SK-N-MC (cell line): ENCODE data around the gene GJC1.

Source experiments
- DNase-seq: peaks from one replicate; pipeline ENCODE4 v3.0.0-alpha.2; 2011; ENCODE audit warnings: low read depth, low spot score
- H3K27ac ChIP-seq: fragments of 200-600 bp; sonication (generic); 2 replicates; pipeline ENCODE4 v1.5.1; 2016; ENCODE audit warnings: mixed run types
- H3K36me3 ChIP-seq: fragments of 200-600 bp; sonication (generic); 2 replicates; pipeline ENCODE4 v1.6.1; 2017; ENCODE audit warnings: antibody characterized with exemption, low read length, mixed read lengths; ENCODE audit not compliant: insufficient read depth
- H3K4me3 ChIP-seq: fragments of 200-600 bp; sonication (generic); 2 replicates; pipeline ENCODE4 v1.5.1; 2016
- H3K9ac ChIP-seq: fragments of 200-600 bp; sonication (generic); 2 replicates; pipeline ENCODE4 v1.8.0; 2017; ENCODE audit warnings: mixed run types, mixed read lengths; ENCODE audit not compliant: insufficient read length
- H3K9me3 ChIP-seq: fragments of 200-600 bp; sonication (generic); 2 replicates; pipeline ENCODE4 v1.6.1; 2017; ENCODE audit warnings: low read depth, mild to moderate bottlenecking, antibody characterized with exemption, low read length, moderate library complexity, mixed read lengths
- EZH2 ChIP-seq: fragments of 200-600 bp; sonication (generic); IDR thresholded peaks from one replicate; pipeline ENCODE4 v1.6.1; 2017; ENCODE audit warnings: antibody characterized with exemption
- FOXP2 ChIP-seq: optimal IDR thresholded peaks from 2 replicates; pipeline ENCODE3; 2011; ENCODE audit warnings: mild to moderate bottlenecking, moderate library complexity; ENCODE audit not compliant: insufficient read depth; ENCODE audit errors: extremely low read length, control extremely low read depth
- POLR2AphosphoS5 ChIP-seq: IDR thresholded peaks from 2 replicates; pipeline ENCODE4 v1.6.1; 2012; ENCODE audit warnings: mild to moderate bottlenecking, low read depth, low read length, borderline replicate concordance

The GJC1 gene

DNA sequence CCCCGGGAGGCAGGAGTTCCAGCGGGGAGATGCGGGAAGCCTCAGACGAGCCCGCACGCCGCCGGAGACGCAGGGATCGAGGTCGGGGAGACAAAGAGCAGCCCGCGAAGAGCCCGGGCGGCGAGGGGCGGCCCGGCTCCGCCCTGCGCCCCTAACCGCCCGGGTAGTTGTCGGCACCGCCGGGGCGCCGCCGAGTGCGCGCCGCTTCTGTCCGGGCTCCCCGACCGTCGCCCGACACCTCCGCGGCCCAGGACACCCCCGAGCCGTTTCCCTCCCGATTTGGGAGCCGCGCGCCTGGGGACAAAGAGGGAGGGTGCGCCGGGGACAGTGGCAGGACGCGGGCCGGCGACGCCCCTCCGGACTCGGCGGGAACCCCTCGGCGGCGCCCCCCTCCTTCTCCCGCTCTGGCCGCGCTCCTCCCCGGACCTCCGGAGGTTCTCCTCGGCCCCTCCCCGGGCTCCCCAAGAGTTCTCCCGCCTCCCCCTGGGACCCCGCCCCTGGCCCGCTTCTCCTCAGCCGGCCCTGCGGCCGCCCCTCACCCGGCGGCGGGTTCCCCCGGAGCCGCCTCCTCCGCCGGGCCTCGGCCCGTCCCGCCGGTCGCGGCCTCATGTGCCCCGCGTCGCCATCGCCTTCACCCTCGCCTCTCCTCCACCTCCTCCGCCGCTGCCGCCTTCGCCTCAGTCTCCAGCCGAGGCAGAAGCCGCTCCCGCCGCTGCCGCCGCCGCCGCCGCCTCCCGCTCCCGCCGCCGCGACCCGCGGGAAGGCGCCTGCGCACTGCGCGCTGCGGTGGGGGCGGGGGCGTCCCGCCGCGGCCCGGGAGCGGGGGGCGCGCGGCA, at the start of gene GJC1:
Gene GJC1, minus strand, starts transcription at position 765 of the 836 bp plus-strand sequence. CDS start 24,470 bp downstream, outside the sequence.
- peak within 1 kb of the TSS; percentile 84 for H3K4me3 ChIP-seq
- no peaks in the 10 kb centered on the region for H3K9me3 ChIP-seq
- peak within 1 kb of the TSS; percentile 79 for H3K27ac ChIP-seq
- no peaks in the 10 kb centered on the region for H3K36me3 ChIP-seq
- no peak; the same call in 1 of the 2 replicates for TF ChIP-seq POLR2AphosphoS5
- no peak for TF ChIP-seq FOXP2
- DNase-seq: no peak
- peak within 1 kb of the TSS; percentile 89 for H3K9ac ChIP-seq

DNA sequence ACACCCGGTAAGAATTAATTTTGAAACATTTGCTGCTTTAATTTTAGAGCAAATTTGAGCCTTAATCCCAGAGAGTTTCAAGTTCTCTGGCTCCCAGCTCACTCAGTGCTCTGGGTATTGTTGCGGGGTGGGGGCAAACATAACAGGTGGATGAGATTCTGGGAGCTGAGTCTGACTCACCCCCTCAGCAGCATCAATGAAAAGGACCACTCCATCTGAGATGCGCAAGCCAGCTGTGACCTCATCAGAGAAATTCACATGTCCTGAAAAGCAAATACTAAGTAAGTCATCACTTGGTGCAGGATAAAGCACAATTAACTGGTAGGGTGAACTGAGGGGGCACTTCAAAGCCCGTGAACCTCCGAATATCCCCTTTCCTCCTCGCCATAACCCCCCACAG, 49.3 kb upstream of the GJC1 start:
- no peak for TF ChIP-seq POLR2AphosphoS5
- no peak for TF ChIP-seq FOXP2
- no peak for TF ChIP-seq EZH2
- Histone ChIP-seq H3K4me3 (no peak overlapping the region), H3K9ac (no peak overlapping the region), H3K27ac (no peak overlapping the region), H3K36me3 (peaks cover 89% of the 10 kb centered on the region), H3K9me3 (no peaks in the 10 kb centered on the region)
- no peak for DNase-seq

DNA sequence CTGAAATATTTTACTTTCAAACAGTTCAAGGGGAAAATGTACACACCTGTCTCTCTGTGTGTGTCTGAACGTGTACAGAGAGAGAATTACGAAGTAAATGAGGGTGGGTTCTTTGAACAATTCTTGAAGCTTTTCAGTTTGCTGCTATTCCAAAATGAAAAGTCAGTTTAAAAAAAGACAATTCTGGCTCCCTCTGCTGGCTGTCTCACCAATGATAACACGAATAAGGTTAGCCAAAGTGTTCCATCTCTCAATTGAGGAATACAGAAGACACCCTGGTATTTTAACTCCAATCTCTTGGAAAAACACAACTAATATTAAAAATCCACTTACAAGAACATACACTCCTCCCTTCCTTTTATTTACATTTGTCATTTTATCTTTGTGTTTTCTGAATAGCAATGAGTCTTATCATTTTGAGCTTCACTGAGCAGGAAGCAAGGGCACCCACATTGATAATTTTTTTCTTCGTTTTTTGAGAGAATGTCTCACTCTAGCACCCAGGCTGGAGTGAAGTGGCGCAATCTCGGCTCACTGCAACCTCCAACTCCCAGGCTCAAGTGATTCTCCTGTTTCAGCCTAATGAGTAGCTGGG, 48.6 kb upstream of the GJC1 start:
- peaks cover 88% of the 10 kb centered on the region for H3K36me3 ChIP-seq
- H3K9ac ChIP-seq: no peak overlapping the region
- no peaks in the 10 kb centered on the region for H3K9me3 ChIP-seq
- TF ChIP-seq EZH2 (no peak), FOXP2 (no peak), POLR2AphosphoS5 (no peak)
- no peak overlapping the region for H3K27ac ChIP-seq
- DNase-seq: no peak
- H3K4me3 ChIP-seq: no peak overlapping the region

DNA sequence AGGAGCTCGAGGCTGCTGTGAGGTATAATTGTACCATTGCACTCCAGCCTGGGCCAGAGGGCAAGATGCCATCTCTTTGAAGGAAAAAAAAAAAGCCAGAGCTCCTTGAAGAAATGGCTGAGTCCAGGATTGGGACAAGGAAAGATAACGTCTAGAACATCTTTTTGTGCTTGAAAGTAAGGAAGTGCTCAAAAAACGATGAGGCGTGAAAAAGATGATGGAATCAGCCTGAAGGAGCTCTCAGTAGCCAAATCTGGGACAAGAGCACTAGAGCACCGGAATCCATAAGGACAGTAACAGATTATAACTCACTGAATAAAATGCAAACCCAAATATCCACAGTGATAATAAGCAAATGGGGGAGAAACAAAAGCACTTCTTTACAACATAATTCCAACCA, 47.0 kb upstream of the GJC1 start:
- Histone ChIP-seq H3K27ac (no peak overlapping the region), H3K36me3 (peaks cover 86% of the 10 kb centered on the region), H3K9me3 (no peaks in the 10 kb centered on the region), H3K4me3 (no peak overlapping the region), H3K9ac (no peak overlapping the region)
- TF ChIP-seq EZH2: no peak
- TF ChIP-seq POLR2AphosphoS5: no peak
- TF ChIP-seq FOXP2: no peak
- no peak for DNase-seq

DNA sequence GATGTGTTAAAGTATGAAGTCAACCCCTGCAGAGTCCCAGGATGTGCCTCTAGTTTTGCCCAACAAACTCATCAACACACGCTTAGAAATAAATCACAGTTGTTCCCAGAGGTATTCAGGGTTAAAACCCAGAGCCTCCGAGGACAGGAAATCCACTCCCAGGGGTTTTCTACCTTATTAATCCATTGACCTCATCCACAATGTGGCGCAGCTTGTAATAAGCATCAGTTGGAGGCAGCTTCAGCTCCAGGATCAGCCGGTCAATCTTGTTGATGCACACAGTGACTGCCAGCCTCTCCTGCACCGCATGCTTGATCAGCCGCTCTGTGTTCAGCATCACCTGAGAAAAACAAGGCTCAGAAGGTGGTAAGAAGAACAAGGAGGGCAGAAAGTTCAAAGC, 45.7 kb upstream of the GJC1 start:
- Histone ChIP-seq H3K36me3 (peaks cover 81% of the 10 kb centered on the region), H3K4me3 (no peak overlapping the region), H3K27ac (no peak overlapping the region), H3K9me3 (no peaks in the 10 kb centered on the region), H3K9ac (no peak overlapping the region)
- DNase-seq: no peak
- TF ChIP-seq FOXP2 (no peak), POLR2AphosphoS5 (no peak), EZH2 (no peak)

DNA sequence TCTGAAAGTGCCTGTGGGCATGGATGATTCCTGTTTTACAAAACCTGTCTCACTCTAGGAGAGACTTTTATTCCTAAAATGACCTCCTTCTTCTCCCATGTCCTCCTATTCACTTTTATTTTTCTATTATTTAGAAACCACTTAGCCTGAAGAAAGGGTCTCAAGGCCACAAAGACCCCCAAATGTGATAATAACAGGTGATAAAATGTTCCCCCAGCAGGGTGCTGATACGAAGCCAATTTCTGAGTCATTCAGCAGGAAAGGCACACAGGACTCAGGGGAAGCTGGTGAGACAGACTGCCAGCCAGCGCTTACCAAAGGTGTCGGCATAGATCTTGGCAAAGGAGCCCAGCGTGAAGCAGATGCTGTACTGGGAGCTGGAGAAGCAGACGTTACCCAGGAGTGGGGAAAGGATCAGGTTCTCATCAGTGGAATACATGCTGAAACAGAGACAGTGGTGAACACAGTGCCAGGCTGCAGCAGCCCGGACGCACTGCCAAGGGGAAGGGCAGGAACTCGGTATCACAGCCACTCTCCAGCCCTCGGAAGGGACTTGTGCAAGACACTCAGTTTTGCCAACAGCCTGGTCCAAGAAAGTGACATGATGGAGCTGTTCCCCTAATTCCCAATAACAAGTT, 42.2 kb upstream of the GJC1 start:
- no peak for DNase-seq
- Histone ChIP-seq H3K9me3 (no peaks in the 10 kb centered on the region), H3K27ac (no peak overlapping the region), H3K36me3 (peaks cover 80% of the 10 kb centered on the region), H3K4me3 (no peak overlapping the region), H3K9ac (no peak overlapping the region)
- TF ChIP-seq FOXP2 (no peak), EZH2 (no peak), POLR2AphosphoS5 (no peak)

DNA sequence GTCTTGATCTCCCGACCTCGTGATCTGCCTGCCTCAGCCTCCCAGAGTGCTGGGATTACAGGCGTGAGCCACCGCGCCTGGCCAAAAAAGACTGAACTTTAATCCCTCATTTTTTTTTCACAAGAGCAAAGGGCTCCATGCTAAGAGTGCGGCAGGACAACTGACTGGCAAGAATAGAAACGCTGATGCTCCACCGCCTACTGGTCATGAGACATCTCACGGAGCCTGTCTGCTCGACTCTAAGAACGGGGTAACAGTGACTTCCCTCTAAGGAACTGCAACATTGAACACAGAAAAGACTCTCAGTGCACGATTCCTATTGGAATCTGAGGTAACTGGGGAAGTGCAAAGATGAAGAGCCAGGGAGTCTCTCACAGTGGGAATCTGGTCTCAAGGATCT, 41.5 kb upstream of the GJC1 start:
- no peak for DNase-seq
- Histone ChIP-seq H3K9me3 (no peaks in the 10 kb centered on the region), H3K27ac (no peak overlapping the region), H3K36me3 (peaks cover 80% of the 10 kb centered on the region), H3K9ac (no peak overlapping the region), H3K4me3 (no peak overlapping the region)
- TF ChIP-seq EZH2 (no peak), POLR2AphosphoS5 (no peak), FOXP2 (no peak)

DNA sequence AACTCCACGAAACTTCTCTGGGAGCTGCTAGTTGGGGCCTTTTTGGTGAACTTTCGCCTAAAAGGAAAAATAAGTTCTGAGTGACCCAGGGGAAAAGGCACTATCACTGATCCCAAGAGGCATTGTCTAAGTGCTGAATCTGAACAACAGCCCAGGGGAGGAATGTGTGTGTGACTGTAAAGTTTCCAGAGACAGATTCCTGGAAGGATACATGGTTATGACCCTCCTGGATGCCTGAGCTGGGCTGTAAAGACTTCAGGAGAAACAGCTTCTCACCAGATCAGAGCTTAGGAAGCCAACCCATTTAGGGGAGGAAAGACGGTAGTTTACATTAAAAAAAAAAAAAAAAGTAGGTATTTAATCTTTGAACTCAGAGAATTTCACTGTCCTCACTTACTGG, 37.8 kb upstream of the GJC1 start:
- DNase-seq: no peak
- H3K27ac ChIP-seq: 0 out of 2 replicates have a peak overlapping the region, but pooled peaks have one; percentile 16
- no peak overlapping the region for H3K4me3 ChIP-seq
- TF ChIP-seq POLR2AphosphoS5 (no peak), EZH2 (no peak), FOXP2 (no peak)
- no peak overlapping the region for H3K9ac ChIP-seq
- no peaks in the 10 kb centered on the region for H3K9me3 ChIP-seq
- peaks cover 75% of the 10 kb centered on the region for H3K36me3 ChIP-seq

DNA sequence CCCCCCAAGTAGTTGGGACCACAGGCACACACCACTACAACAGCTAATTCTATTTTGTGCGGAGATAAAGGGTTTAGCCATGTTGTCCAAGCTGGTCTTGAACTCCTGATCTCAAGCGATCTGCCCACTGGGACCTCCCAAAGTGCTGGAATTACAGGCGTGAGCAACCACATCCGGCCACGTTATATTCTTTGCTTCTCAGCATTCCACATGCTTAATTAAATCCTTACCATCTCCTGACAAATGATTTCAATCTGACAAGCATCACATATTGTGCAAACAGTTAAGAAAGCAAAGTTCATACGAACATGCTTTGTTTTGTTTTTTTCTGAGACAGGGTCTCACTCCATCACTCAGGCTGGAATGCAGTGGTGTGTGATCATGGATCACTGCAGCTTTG, 35.8 kb upstream of the GJC1 start:
- DNase-seq: no peak
- H3K27ac ChIP-seq: 0 out of 2 replicates have a peak overlapping the region, but pooled peaks have one; percentile 4
- TF ChIP-seq FOXP2 (no peak), EZH2 (no peak), POLR2AphosphoS5 (no peak)
- no peaks in the 10 kb centered on the region for H3K9me3 ChIP-seq
- no peak overlapping the region for H3K9ac ChIP-seq
- H3K4me3 ChIP-seq: no peak overlapping the region
- H3K36me3 ChIP-seq: peaks cover 77% of the 10 kb centered on the region
